Fibroblast of the conjunctiva (primary cell): ENCODE results near the gene SFTPB.

ENCODE experiments used
- DNase-seq: peaks from one replicate; pipeline ENCODE4 v3.0.0-alpha.2; 2010; ENCODE audit warnings: low read depth

SFTPB gene

GRCh38 chr2:85702800-85703199 is 34.8 kb upstream of the SFTPB start:
- no peak for DNase-seq

GRCh38 chr2:85702172-85702571 is 34.2 kb upstream of the SFTPB start:
- DNase-seq, result peak; percentile 58

GRCh38 chr2:85699325-85699724 is 31.3 kb upstream of the SFTPB start:
- no peak for DNase-seq

GRCh38 chr2:85698880-85699254 is 30.9 kb upstream of the SFTPB start:
- DNase-seq, result no peak

- no peak for DNase-seq
Observed at GRCh38 chr2:85698184-85698879, 30.3 kb upstream of the SFTPB start.

GRCh38 chr2:85697716-85698115 is 29.7 kb upstream of the SFTPB start:
- no peak for DNase-seq

- DNase-seq, result no peak
Observed at GRCh38 chr2:85697096-85697495, 29.1 kb upstream of the SFTPB start.

GRCh38 chr2:85695691-85696668 is 28.0 kb upstream of the SFTPB start:
- DNase-seq, result no peak

GRCh38 chr2:85695121-85695520 is 27.1 kb upstream of the SFTPB start:
- no peak for DNase-seq

- DNase-seq, result no peak
Observed at GRCh38 chr2:85694052-85695025, 26.3 kb upstream of the SFTPB start, which contains the start of gene GNLY. Gene GNLY (plus strand): TSS chr2:85694358. CDS start chr2:85694419, 61 bp downstream.

GRCh38 chr2:85692039-85692645 is 24.1 kb upstream of the SFTPB start:
- DNase-seq, result no peak

- no peak for DNase-seq
Observed at GRCh38 chr2:85690932-85691331, 22.9 kb upstream of the SFTPB start.

GRCh38 chr2:85684806-85685205 is 16.8 kb upstream of the SFTPB start:
- DNase-seq, result no peak

GRCh38 chr2:85684380-85684779 is 16.4 kb upstream of the SFTPB start:
- no peak for DNase-seq

GRCh38 chr2:85682378-85682777 is 14.4 kb upstream of the SFTPB start:
- no peak for DNase-seq

- no peak for DNase-seq
Observed at GRCh38 chr2:85681776-85682175, 13.8 kb upstream of the SFTPB start.

GRCh38 chr2:85681372-85681763 is 13.4 kb upstream of the SFTPB start:
- no peak for DNase-seq

- no peak for DNase-seq
Observed at GRCh38 chr2:85680707-85681371, 12.8 kb upstream of the SFTPB start.

GRCh38 chr2:85678794-85679672 is 11.0 kb upstream of the SFTPB start:
- DNase-seq, result peak; percentile 62

- DNase-seq, result no peak
Observed at GRCh38 chr2:85678377-85678776, 10.4 kb upstream of the SFTPB start.
